Muscle layer of duodenum (tissue), 2 donors: ENCODE measurements around the gene ERCC6L2.

Experiments used
- H3K27ac ChIP-seq: one replicate; pipeline ENCODE4 v1.7.0; 2013; ENCODE audit warnings: mild to moderate bottlenecking, low read length
- H3K27me3 ChIP-seq: one replicate; pipeline ENCODE4 v1.7.0; 2013; ENCODE audit warnings: low read depth, mild to moderate bottlenecking, control low read depth, low read length
- H3K36me3 ChIP-seq, 2 donors: one replicate each; pipeline ENCODE4 v1.7.0; 2013; ENCODE audit warnings: low read length in 2 of 2, control low read depth in 1 of 2, mild to moderate bottlenecking in 1 of 2; ENCODE audit not compliant: insufficient read depth in 2 of 2, control insufficient read depth in 1 of 2
- H3K4me1 ChIP-seq, 2 donors: one replicate each; pipeline ENCODE4 v1.7.0; 2013; ENCODE audit warnings: low read length in 2 of 2, mild to moderate bottlenecking in 2 of 2, control low read depth in 1 of 2, moderate library complexity in 1 of 2; ENCODE audit not compliant: insufficient read depth in 2 of 2, control insufficient read depth in 1 of 2
- H3K4me3 ChIP-seq, 2 donors: one replicate each; pipeline ENCODE4 v1.7.0; 2013; ENCODE audit warnings: low read length in 2 of 2, low read depth in 1 of 2, mild to moderate bottlenecking in 1 of 2
- H3K9me3 ChIP-seq, 2 donors: one replicate each; pipeline ENCODE4 v1.7.0; 2013; ENCODE audit warnings: low read length in 2 of 2, control low read depth in 1 of 2, mild to moderate bottlenecking in 1 of 2; ENCODE audit not compliant: control insufficient read depth in 1 of 2
- donor health status: healthy.

The ERCC6L2 gene

GRCh38 chr9:95980262-95981125 lies 105.0 kb downstream of the ERCC6L2 start:
- no peaks in the 10 kb centered on the region for H3K4me1 ChIP-seq
- H3K27ac ChIP-seq, result no peak overlapping the region
- peaks cover 6 to 16% of the 10 kb centered on the region in 2 donors for H3K36me3 ChIP-seq
- H3K4me3 ChIP-seq, result no peak overlapping the region
- H3K9me3 ChIP-seq, result no peaks in the 10 kb centered on the region
- no peaks in the 10 kb centered on the region for H3K27me3 ChIP-seq

GRCh38 chr9:95981761-95982390 lies 106.4 kb downstream of the ERCC6L2 start:
- Histone ChIP-seq H3K27me3 (no peaks in the 10 kb centered on the region), H3K9me3 (no peaks in the 10 kb centered on the region), H3K27ac (no peak overlapping the region), H3K4me1 (no peaks in the 10 kb centered on the region), H3K4me3 (no peak overlapping the region), H3K36me3 (peaks cover 13 to 18% of the 10 kb centered on the region in 2 donors)

- Histone ChIP-seq H3K4me1 (no peaks in the 10 kb centered on the region), H3K4me3 (no peak overlapping the region), H3K9me3 (no peaks in the 10 kb centered on the region), H3K36me3 (peaks cover 9 to 10% of the 10 kb centered on the region in 2 donors), H3K27me3 (no peaks in the 10 kb centered on the region), H3K27ac (no peak overlapping the region)
These were observed 110.1 kb downstream of the ERCC6L2 start for GRCh38 chr9:95985440-95986055.

GRCh38 chr9:95989297-95989696 lies 113.8 kb downstream of the ERCC6L2 start:
- H3K27ac ChIP-seq, result no peak overlapping the region
- peaks cover 10% of the 10 kb centered on the region in 2 donors for H3K36me3 ChIP-seq
- no peaks in the 10 kb centered on the region for H3K4me1 ChIP-seq
- H3K9me3 ChIP-seq, result no peaks in the 10 kb centered on the region
- no peaks in the 10 kb centered on the region for H3K27me3 ChIP-seq
- no peak overlapping the region for H3K4me3 ChIP-seq

GRCh38 chr9:95991326-95991725 lies 115.8 kb downstream of the ERCC6L2 start:
- peaks cover 0 to 4% of the 10 kb centered on the region in 2 donors for H3K36me3 ChIP-seq
- no peaks in the 10 kb centered on the region for H3K27me3 ChIP-seq
- H3K4me3 ChIP-seq, result no peak overlapping the region
- H3K9me3 ChIP-seq, result no peaks in the 10 kb centered on the region
- H3K27ac ChIP-seq, result no peak overlapping the region
- no peaks in the 10 kb centered on the region for H3K4me1 ChIP-seq

- no peak overlapping the region for H3K27ac ChIP-seq
- H3K9me3 ChIP-seq, result no peaks in the 10 kb centered on the region
- peaks cover 0 to 4% of the 10 kb centered on the region in 2 donors for H3K36me3 ChIP-seq
- H3K4me3 ChIP-seq, result no peak overlapping the region
- no peaks in the 10 kb centered on the region for H3K27me3 ChIP-seq
- no peaks in the 10 kb centered on the region for H3K4me1 ChIP-seq
These were observed 117.0 kb downstream of the ERCC6L2 start for GRCh38 chr9:95992536-95992935.

GRCh38 chr9:95993337-95993736 lies 117.8 kb downstream of the ERCC6L2 start:
- H3K36me3 ChIP-seq, result peaks cover 2 to 4% of the 10 kb centered on the region in 2 donors
- no peaks in the 10 kb centered on the region for H3K4me1 ChIP-seq
- H3K27ac ChIP-seq, result no peak overlapping the region
- no peak overlapping the region for H3K4me3 ChIP-seq
- H3K27me3 ChIP-seq, result no peaks in the 10 kb centered on the region
- H3K9me3 ChIP-seq, result no peaks in the 10 kb centered on the region

- no peak overlapping the region for H3K27ac ChIP-seq
- no peaks in the 10 kb centered on the region for H3K9me3 ChIP-seq
- no peaks in the 10 kb centered on the region for H3K27me3 ChIP-seq
- H3K4me1 ChIP-seq, result no peaks in the 10 kb centered on the region
- peaks cover 2 to 3% of the 10 kb centered on the region in 2 donors for H3K36me3 ChIP-seq
- no peak overlapping the region for H3K4me3 ChIP-seq
These were observed 123.9 kb downstream of the ERCC6L2 start for GRCh38 chr9:95999390-95999789.

GRCh38 chr9:96004379-96004778 lies 128.9 kb downstream of the ERCC6L2 start:
- no peak overlapping the region for H3K27ac ChIP-seq
- no peaks in the 10 kb centered on the region for H3K27me3 ChIP-seq
- H3K9me3 ChIP-seq, result no peaks in the 10 kb centered on the region
- H3K4me1 ChIP-seq, result no peaks in the 10 kb centered on the region
- H3K36me3 ChIP-seq, result peaks cover 10 to 42% of the 10 kb centered on the region in 2 donors
- H3K4me3 ChIP-seq, result no peak overlapping the region

- H3K27me3 ChIP-seq, result no peaks in the 10 kb centered on the region
- no peaks in the 10 kb centered on the region for H3K4me1 ChIP-seq
- H3K27ac ChIP-seq, result no peak overlapping the region
- peaks cover 10 to 42% of the 10 kb centered on the region in 2 donors for H3K36me3 ChIP-seq
- H3K4me3 ChIP-seq, result no peak overlapping the region
- no peaks in the 10 kb centered on the region for H3K9me3 ChIP-seq
These were observed 130.9 kb downstream of the ERCC6L2 start for GRCh38 chr9:96006296-96006879.

- Histone ChIP-seq H3K36me3 (peaks cover 10 to 42% of the 10 kb centered on the region in 2 donors), H3K27ac (no peak overlapping the region), H3K4me3 (no peak overlapping the region), H3K4me1 (no peaks in the 10 kb centered on the region), H3K9me3 (no peaks in the 10 kb centered on the region), H3K27me3 (no peaks in the 10 kb centered on the region)
These were observed 131.5 kb downstream of the ERCC6L2 start for GRCh38 chr9:96006961-96007360.
